ENCODE data around the gene ZMPSTE24. TPM values are rescaled to one million over a fixed set of nuclear protein-coding genes. Genes with fewer than 3 reads are reported as not detected.

The ZMPSTE24 gene
- polyA plus RNA-seq, 3 donors, result 6.4 to 45.6 (median 36.0) TPM

GRCh38 chr1:40291293-40291692 is 33.3 kb downstream of the ZMPSTE24 start:
- no peaks in the 10 kb centered on the region for H3K27me3 ChIP-seq (ENCODE audit: control insufficient read depth in 2 of 2, insufficient read depth in 2 of 2, low read length in 2 of 2)
- intact Hi-C loops (cut with micrococcal nuclease), result no loop called here
- no peaks in the 10 kb centered on the region for H4K20me1 ChIP-seq (ENCODE audit: insufficient read depth, low read length)
- no peaks in the 10 kb centered on the region for H3K4me1 ChIP-seq (ENCODE audit: control insufficient read depth in 1 of 2, insufficient read depth in 2 of 2, low read length in 2 of 2)
- no peaks in the 10 kb centered on the region for H3K9me3 ChIP-seq (replicated peaks in 1 of 2; ENCODE audit: control insufficient read depth in 1 of 2, insufficient read depth in 1 of 2, low read length in 2 of 2)
- no peak overlapping the region for H3K4me3 Mint-ChIP-seq
- no peak overlapping the region for H2AFZ ChIP-seq (ENCODE audit: insufficient read depth, low read depth, low read length, poor library complexity, severe bottlenecking)
- H3K36me3 Mint-ChIP-seq, result peaks cover 60 to 83% of the 10 kb centered on the region in 2 donors
- H3K4me2 ChIP-seq (replicated peaks; ENCODE audit: extremely low read depth, low read length, poor library complexity, severe bottlenecking), result no peak overlapping the region
- H3K4me1 Mint-ChIP-seq, result no peaks in the 10 kb centered on the region
- no peak for TF ChIP-seq CTCF (IDR thresholded peaks at IDR 0.05)
- H3K4me3 ChIP-seq (replicated peaks in 1 of 3; ENCODE audit: low read depth in 2 of 3, low read length in 3 of 3), result no peak overlapping the region
- H3K9ac ChIP-seq (ENCODE audit: insufficient read depth, low read length, poor library complexity, severe bottlenecking), result no peak overlapping the region
- WGBS (ENCODE audit: insufficient coverage), result no CpG with 5 or more reads among the region's 2 CpGs
- H3K79me2 ChIP-seq (ENCODE audit: insufficient read depth, low read length), result no peaks in the 10 kb centered on the region
- H3K27me3 Mint-ChIP-seq (ENCODE audit: low read depth in 3 of 3), result no peaks in the 10 kb centered on the region
- no peak for DNase-seq
- H3K36me3 ChIP-seq (replicated peaks in 1 of 2; ENCODE audit: control insufficient read depth in 1 of 2, insufficient read depth in 2 of 2, low read length in 2 of 2), result peaks cover 69 to 81% of the 10 kb centered on the region in 2 donors
- H3K27ac ChIP-seq (ENCODE audit: low read depth in 1 of 2, low read length in 2 of 2), result no peak overlapping the region
- no peak overlapping the region for H3K27ac Mint-ChIP-seq
- H3K9me3 Mint-ChIP-seq, result no peaks in the 10 kb centered on the region

- H3K27ac Mint-ChIP-seq, result no peak overlapping the region
- H3K36me3 Mint-ChIP-seq, result peaks cover 21 to 26% of the 10 kb centered on the region in 2 donors
- H3K9me3 ChIP-seq (replicated peaks in 1 of 2; ENCODE audit: control insufficient read depth in 1 of 2, insufficient read depth in 1 of 2, low read length in 2 of 2), result no peaks in the 10 kb centered on the region
- no peak overlapping the region for H2AFZ ChIP-seq (ENCODE audit: insufficient read depth, low read depth, low read length, poor library complexity, severe bottlenecking)
- H3K27me3 ChIP-seq (ENCODE audit: control insufficient read depth in 2 of 2, insufficient read depth in 2 of 2, low read length in 2 of 2), result no peaks in the 10 kb centered on the region
- no peaks in the 10 kb centered on the region for H4K20me1 ChIP-seq (ENCODE audit: insufficient read depth, low read length)
- no peak for DNase-seq
- WGBS (ENCODE audit: insufficient coverage), result 58% methylated on average over 5 of the region's 8 CpGs
- no peak overlapping the region for H3K4me3 Mint-ChIP-seq
- no peak overlapping the region for H3K27ac ChIP-seq (ENCODE audit: low read depth in 1 of 2, low read length in 2 of 2)
- no peaks in the 10 kb centered on the region for H3K79me2 ChIP-seq (ENCODE audit: insufficient read depth, low read length)
- no peak overlapping the region for H3K4me2 ChIP-seq (replicated peaks; ENCODE audit: extremely low read depth, low read length, poor library complexity, severe bottlenecking)
- no peak overlapping the region for H3K9ac ChIP-seq (ENCODE audit: insufficient read depth, low read length, poor library complexity, severe bottlenecking)
- peaks cover 0 to 3% (median 0%) of the 10 kb centered on the region in 3 donors for H3K27me3 Mint-ChIP-seq (ENCODE audit: low read depth in 3 of 3)
- intact Hi-C loops (cut with micrococcal nuclease), result no loop called here
- no peaks in the 10 kb centered on the region for H3K4me1 Mint-ChIP-seq
- no peaks in the 10 kb centered on the region for H3K9me3 Mint-ChIP-seq
- H3K36me3 ChIP-seq (replicated peaks in 1 of 2; ENCODE audit: control insufficient read depth in 1 of 2, insufficient read depth in 2 of 2, low read length in 2 of 2), result peaks cover 10 to 20% of the 10 kb centered on the region in 2 donors
- no peak for TF ChIP-seq CTCF (IDR thresholded peaks at IDR 0.05)
- H3K4me1 ChIP-seq (ENCODE audit: control insufficient read depth in 1 of 2, insufficient read depth in 2 of 2, low read length in 2 of 2), result no peaks in the 10 kb centered on the region
- H3K4me3 ChIP-seq (replicated peaks in 1 of 3; ENCODE audit: low read depth in 2 of 3, low read length in 3 of 3), result no peak overlapping the region
These were observed 41.6 kb downstream of the ZMPSTE24 start for GRCh38 chr1:40299366-40300248.
